BLaER1 treated with 17β-estradiol and CSF1 and Interleukin-3, amounts not matched to agents 10 nM and 100 nM (cell line): ENCODE results near the gene PDIA2.

Experiments
- H3K27ac ChIP-seq, 11 experiments: shearing (Covaris generic); formaldehyde crosslinking; 2 replicates each; pipeline ENCODE4 v1.8.1; 2022
- H3K27me3 ChIP-seq, 11 experiments: shearing (Covaris generic); formaldehyde crosslinking; 2 replicates each; pipeline ENCODE4 v1.8.1; 2022
- H3K36me3 ChIP-seq, 11 experiments: shearing (Covaris generic); formaldehyde crosslinking; 2 replicates each; pipeline ENCODE4 v1.8.1; 2022
- H3K4me1 ChIP-seq, 10 experiments: shearing (Covaris generic); formaldehyde crosslinking; 2 replicates each; pipeline ENCODE4 v1.8.1; 2022
- H3K4me2 ChIP-seq, 11 experiments: shearing (Covaris generic); formaldehyde crosslinking; 2 replicates each; pipeline ENCODE4 v1.8.1; 2022
- H3K4me3 ChIP-seq, 10 experiments: shearing (Covaris generic); formaldehyde crosslinking; 2 replicates each; pipeline ENCODE4 v1.8.1; 2022
- H3K9ac ChIP-seq, 11 experiments: shearing (Covaris generic); formaldehyde crosslinking; 2 replicates each; pipeline ENCODE4 v1.8.1; 2022
- H3K9me3 ChIP-seq, 11 experiments: shearing (Covaris generic); formaldehyde crosslinking; replicated peaks in 1 of 11; 2 replicates each; pipeline ENCODE4 v1.8.1; 2022
- H4K20me1 ChIP-seq, 11 experiments: shearing (Covaris generic); formaldehyde crosslinking; 2 replicates each; pipeline ENCODE4 v1.8.1; 2022
- Cebpa-rat ChIP-seq, 11 experiments: shearing (Covaris generic); IDR thresholded peaks; 2 replicates each; pipeline ENCODE4 v1.8.1; 2022

The PDIA2 gene

GRCh38 chr16:280991-281659 is 1.8 kb upstream of the PDIA2 start:
- peaks cover 0 to 51% (median 7%) of the 10 kb centered on the region in 11 experiments; a peak in 8 of 22 replicates for H4K20me1 ChIP-seq
- H3K9me3 ChIP-seq = no peaks in the 10 kb centered on the region
- H3K27ac ChIP-seq = no peak overlapping the region
- no peaks in the 10 kb centered on the region for H3K36me3 ChIP-seq
- H3K4me1 ChIP-seq = peaks cover 0 to 39% (median 15%) of the 10 kb centered on the region in 10 experiments; a peak in 12 of 20 replicates
- H3K4me3 ChIP-seq = no peak overlapping the region
- no peak overlapping the region for H3K9ac ChIP-seq
- no peak overlapping the region for H3K4me2 ChIP-seq
- TF ChIP-seq Cebpa-rat (IDR thresholded peaks at IDR 0.05) = no peak
- peaks cover 47 to 81% (median 64%) of the 10 kb centered on the region in 11 experiments for H3K27me3 ChIP-seq

DNA sequence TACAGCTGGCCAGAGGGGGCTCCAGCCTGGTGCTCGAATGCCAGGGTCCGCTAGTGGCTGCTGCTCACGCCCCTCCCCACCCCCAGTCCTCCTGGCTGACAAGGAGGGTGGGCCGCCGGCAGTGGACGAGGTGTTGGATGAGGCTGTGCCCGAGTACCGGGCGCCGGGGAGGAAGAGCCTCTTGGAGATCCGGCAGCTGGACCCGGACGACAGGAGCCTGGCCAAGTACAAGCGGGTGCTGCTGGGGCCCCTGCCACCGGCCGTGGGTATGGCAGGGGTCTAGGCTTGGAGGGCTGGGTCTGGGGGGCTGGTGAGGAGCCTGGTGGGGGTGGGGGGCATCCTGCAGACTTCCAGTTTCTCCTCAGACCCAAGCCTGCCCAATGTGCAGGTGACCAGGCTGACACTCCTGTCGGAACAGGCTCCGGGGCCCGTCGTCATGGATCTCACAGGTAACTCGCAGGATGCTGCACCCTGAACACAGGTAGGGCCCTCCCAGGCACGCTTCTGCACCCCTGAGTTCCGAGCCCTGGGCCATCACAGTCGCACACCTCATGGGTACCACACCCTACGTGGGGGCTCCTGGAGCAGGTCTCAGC is 1.2 kb upstream of the PDIA2 start:
- TF ChIP-seq Cebpa-rat (IDR thresholded peaks at IDR 0.05) = no peak
- Histone ChIP-seq H3K9ac (no peak overlapping the region), H3K27me3 (peaks cover 41 to 75% (median 57%) of the 10 kb centered on the region in 11 experiments), H4K20me1 (peaks cover 0 to 49% (median 7%) of the 10 kb centered on the region in 11 experiments; a peak in 11 of 22 replicates), H3K4me2 (no peak overlapping the region), H3K9me3 (no peaks in the 10 kb centered on the region; a peak in 2 of 22 replicates), H3K27ac (no peak overlapping the region), H3K4me1 (peaks cover 0 to 45% (median 21%) of the 10 kb centered on the region in 10 experiments; a peak in 12 of 20 replicates), H3K4me3 (no peak overlapping the region), H3K36me3 (peaks cover 0 to 6% (median 5%) of the 10 kb centered on the region in 11 experiments; a peak in 15 of 22 replicates)

DNA sequence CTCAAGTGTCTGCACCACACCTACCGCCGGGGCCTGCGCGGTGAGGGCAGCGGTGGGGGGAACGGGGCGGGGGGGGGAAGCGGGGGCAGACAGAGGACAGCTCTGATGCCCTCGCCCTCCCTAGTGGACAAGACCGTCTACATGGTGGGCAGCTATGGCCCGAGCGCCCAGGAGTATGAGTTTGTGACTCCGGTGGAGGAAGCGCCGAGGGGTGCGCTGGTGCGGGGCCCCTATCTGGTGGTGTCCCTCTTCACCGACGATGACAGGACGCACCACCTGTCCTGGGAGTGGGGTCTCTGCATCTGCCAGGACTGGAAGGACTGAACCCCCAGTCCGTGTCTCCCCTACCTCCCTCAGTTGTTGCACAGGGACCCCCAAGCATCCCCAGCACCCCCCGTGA is 473 bp upstream of the PDIA2 start:
- Histone ChIP-seq H3K9me3 (no peaks in the 10 kb centered on the region; a peak in 2 of 22 replicates), H3K36me3 (peaks cover 5 to 14% (median 12%) of the 10 kb centered on the region in 11 experiments; a peak in 18 of 22 replicates), H3K4me3 (no peak overlapping the region), H3K9ac (no peak overlapping the region), H3K4me2 (0 out of 22 replicates have a peak overlapping the region, but pooled peaks of 1 of the 11 experiments have one; percentile 59), H4K20me1 (peaks cover 0 to 57% (median 9%) of the 10 kb centered on the region in 11 experiments; a peak in 11 of 22 replicates), H3K27me3 (peaks cover 34 to 68% (median 50%) of the 10 kb centered on the region in 11 experiments), H3K4me1 (peaks cover 0 to 53% (median 25%) of the 10 kb centered on the region in 10 experiments; a peak in 13 of 20 replicates), H3K27ac (no peak overlapping the region)
- no peak for TF ChIP-seq Cebpa-rat (IDR thresholded peaks at IDR 0.05)

- Histone ChIP-seq H3K4me3 (no peak overlapping the region), H3K4me1 (peaks cover 0 to 57% (median 30%) of the 10 kb centered on the region in 10 experiments; a peak in 13 of 20 replicates), H3K9me3 (no peaks in the 10 kb centered on the region; a peak in 2 of 22 replicates), H3K36me3 (peaks cover 23 to 33% (median 31%) of the 10 kb centered on the region in 11 experiments), H3K27me3 (peaks cover 23 to 48% (median 37%) of the 10 kb centered on the region in 11 experiments), H3K4me2 (peak overlapping the region in 5 of 11 experiments; percentile 40 to 59 (median 58); a peak in 6 of 22 replicates), H3K9ac (no peak overlapping the region), H4K20me1 (peaks cover 0 to 67% (median 24%) of the 10 kb centered on the region in 11 experiments; a peak in 16 of 22 replicates), H3K27ac (no peak overlapping the region)
- TF ChIP-seq Cebpa-rat (IDR thresholded peaks at IDR 0.05) = no peak
These were observed 1.5 kb downstream of the PDIA2 start for GRCh38 chr16:284204-285120.

DNA sequence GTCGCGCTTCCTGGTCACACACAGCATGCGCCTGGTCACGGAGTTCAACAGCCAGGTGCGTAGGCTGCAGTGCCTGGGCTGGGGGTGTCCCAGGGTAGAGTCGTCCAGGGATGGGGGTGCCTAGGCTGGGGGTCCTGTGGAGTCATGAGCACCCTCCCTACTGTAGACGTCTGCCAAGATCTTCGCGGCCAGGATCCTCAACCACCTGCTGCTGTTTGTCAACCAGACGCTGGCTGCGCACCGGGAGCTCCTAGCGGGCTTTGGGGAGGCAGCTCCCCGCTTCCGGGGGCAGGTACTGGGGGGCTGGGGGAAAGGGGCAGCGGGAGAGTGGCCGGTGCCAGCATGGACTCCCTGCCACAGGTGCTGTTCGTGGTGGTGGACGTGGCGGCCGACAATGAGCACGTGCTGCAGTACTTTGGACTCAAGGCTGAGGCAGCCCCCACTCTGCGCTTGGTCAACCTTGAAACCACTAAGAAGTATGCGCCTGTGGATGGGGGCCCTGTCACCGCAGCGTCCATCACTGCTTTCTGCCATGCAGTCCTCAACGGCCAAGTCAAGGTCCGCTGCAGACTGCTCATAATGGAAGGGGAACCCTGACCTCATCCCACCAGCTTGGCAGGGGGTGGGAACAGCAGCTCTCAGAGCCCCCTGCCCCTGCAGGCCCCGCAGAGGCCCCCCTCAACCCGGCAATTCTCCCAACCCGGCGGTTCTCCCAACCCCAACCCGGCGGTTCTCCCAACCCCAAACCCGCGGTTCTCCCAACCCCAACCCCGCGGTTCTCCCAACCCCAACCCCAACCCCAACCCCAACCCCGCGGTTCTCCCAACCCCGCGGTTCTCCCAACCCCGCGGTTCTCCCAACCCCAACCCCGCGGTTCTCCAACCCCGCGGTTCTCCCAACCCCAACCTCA is 2.4 kb downstream of the PDIA2 start:
- H4K20me1 ChIP-seq = peaks cover 3 to 75% (median 33%) of the 10 kb centered on the region in 11 experiments; a peak in 19 of 22 replicates
- H3K4me3 ChIP-seq = no peak overlapping the region
- H3K9ac ChIP-seq = no peak overlapping the region
- H3K36me3 ChIP-seq = peaks cover 32 to 43% (median 41%) of the 10 kb centered on the region in 11 experiments
- no peaks in the 10 kb centered on the region; a peak in 2 of 22 replicates for H3K9me3 ChIP-seq
- peaks cover 17 to 39% (median 30%) of the 10 kb centered on the region in 11 experiments for H3K27me3 ChIP-seq
- H3K4me1 ChIP-seq = peaks cover 0 to 56% (median 30%) of the 10 kb centered on the region in 10 experiments; a peak in 13 of 20 replicates
- H3K4me2 ChIP-seq = peak overlapping the region in 7 of 11 experiments; percentile 24 to 59 (median 46); a peak in 10 of 22 replicates
- H3K27ac ChIP-seq = no peak overlapping the region
- TF ChIP-seq Cebpa-rat (IDR thresholded peaks at IDR 0.05) = no peak

DNA sequence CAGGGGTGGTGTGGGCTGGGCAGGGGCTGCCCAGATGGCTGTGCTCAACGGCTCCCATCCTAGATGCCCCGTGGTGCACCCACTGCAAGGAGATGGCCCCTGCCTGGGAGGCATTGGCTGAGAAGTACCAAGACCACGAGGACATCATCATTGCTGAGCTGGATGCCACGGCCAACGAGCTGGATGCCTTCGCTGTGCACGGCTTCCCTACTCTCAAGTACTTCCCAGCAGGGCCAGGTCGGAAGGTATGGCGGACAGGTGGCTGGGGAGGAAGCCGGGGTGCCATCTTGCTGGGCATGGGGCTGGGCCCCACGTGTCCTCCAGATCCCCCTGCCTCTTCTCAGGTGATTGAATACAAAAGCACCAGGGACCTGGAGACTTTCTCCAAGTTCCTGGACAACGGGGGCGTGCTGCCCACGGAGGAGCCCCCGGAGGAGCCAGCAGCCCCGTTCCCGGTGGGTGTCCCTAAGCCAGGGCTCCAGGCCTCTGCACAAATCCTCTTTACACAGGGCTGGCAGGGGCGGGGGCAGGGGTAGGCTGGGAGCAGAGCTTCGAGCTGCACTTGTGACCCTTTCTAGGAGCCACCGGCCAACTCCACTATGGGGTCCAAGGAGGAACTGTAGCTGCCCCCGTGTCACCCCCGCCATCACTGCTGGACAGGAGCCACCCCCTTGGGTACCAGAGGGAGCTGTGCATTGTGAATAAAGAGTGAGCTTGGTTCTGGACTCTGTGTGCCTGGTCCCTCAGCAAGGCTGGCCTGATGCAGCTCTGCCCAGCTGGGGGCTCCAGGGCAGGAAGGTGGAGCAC is 3.7 kb downstream of the PDIA2 start:
- Histone ChIP-seq H3K9me3 (no peaks in the 10 kb centered on the region; a peak in 2 of 22 replicates), H3K4me3 (no peak overlapping the region), H3K36me3 (peaks cover 43 to 56% (median 54%) of the 10 kb centered on the region in 11 experiments), H3K27me3 (peaks cover 5 to 26% (median 17%) of the 10 kb centered on the region in 11 experiments), H3K27ac (no peak overlapping the region), H4K20me1 (peaks cover 3 to 79% (median 44%) of the 10 kb centered on the region in 11 experiments; a peak in 19 of 22 replicates), H3K4me2 (peak overlapping the region in 7 of 11 experiments; percentile 2 to 53 (median 39); a peak in 12 of 22 replicates), H3K4me1 (peaks cover 0 to 56% (median 30%) of the 10 kb centered on the region in 10 experiments; a peak in 13 of 20 replicates), H3K9ac (no peak overlapping the region; a peak in 1 of 22 replicates)
- TF ChIP-seq Cebpa-rat (IDR thresholded peaks at IDR 0.05) = no peak
